Measurements from ENCODE around the gene LCP1. TPM values are rescaled to one million over a fixed set of nuclear protein-coding genes. Genes with fewer than 3 reads are reported as not detected.

The LCP1 gene
- total and polyA plus RNA-seq, 8 donors = 13.5 to 401 (median 20.4) TPM

DNA sequence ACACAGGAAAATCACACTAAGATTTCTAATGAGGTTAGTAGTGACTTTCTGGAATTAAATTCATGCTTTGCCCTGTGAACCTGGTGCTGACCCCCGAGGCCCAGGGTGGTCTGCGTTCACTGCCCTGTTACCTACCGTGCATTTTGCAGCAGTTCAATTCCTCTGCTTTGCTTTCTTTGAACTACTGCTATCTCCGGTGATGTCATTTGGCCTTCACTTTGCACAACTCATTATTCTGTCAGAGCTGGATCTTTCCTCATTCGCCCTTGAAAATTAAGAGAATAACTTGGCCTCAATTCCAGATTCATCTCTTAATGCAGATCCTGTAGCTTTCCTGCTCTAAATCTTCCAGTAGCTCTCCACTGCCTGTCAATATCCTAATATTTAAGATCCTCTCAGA, 21.0 kb upstream of the LCP1 start:
- Histone ChIP-seq H3K27me3 (no peaks in the 10 kb centered on the region), H3K9me3 (no peaks in the 10 kb centered on the region), H3K36me3 (no peaks in the 10 kb centered on the region), H3K27ac (no peak overlapping the region), H3K4me3 (no peak overlapping the region), H3K4me1 (peaks cover 0 to 19% of the 10 kb centered on the region in 2 donors)
- TF ChIP-seq, protein P1, sequence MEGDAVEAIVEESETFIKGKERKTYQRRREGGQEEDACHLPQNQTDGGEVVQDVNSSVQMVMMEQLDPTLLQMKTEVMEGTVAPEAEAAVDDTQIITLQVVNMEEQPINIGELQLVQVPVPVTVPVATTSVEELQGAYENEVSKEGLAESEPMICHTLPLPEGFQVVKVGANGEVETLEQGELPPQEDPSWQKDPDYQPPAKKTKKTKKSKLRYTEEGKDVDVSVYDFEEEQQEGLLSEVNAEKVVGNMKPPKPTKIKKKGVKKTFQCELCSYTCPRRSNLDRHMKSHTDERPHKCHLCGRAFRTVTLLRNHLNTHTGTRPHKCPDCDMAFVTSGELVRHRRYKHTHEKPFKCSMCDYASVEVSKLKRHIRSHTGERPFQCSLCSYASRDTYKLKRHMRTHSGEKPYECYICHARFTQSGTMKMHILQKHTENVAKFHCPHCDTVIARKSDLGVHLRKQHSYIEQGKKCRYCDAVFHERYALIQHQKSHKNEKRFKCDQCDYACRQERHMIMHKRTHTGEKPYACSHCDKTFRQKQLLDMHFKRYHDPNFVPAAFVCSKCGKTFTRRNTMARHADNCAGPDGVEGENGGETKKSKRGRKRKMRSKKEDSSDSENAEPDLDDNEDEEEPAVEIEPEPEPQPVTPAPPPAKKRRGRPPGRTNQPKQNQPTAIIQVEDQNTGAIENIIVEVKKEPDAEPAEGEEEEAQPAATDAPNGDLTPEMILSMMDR (IDR thresholded peaks at IDR 0.05) = no peak
- intact Hi-C loops (cut with DNase I) = no loop called here
- ATAC-seq (no peak), DNase-seq (no peak)

DNA sequence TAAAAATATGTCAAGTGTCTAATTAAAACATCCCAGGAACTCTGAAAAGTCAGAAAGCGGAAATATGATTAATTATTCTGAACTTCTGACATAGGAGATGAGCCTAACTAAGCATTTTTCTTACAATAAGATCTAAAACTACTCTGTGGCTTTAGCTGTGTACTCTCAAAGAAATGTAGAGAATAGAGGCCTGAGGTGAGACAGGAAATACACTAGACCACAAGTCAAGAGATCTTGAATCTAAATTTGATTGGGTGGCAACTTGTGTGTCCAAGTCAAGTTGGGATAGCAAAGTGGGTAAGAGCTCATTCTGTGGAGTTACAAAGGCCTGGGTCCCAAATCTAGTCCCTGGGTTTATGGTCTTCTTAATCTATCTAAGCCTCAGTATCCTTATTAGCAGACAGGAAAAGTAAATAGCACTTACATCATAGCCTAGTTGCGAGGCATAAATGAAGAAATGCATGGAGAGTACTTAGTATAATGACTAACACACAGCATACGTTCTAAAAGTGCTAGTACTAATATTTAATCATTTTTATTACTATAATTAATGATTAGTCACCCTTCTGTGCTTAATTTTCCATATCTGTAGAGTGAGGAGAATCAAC, 20.3 kb upstream of the LCP1 start:
- Histone ChIP-seq H3K4me1 (peaks cover 0 to 22% of the 10 kb centered on the region in 2 donors), H3K27ac (no peak overlapping the region), H3K9me3 (no peaks in the 10 kb centered on the region), H3K27me3 (no peaks in the 10 kb centered on the region), H3K36me3 (no peaks in the 10 kb centered on the region), H3K4me3 (no peak overlapping the region)
- ATAC-seq (peak; percentile 47), DNase-seq (no peak)
- intact Hi-C loops (cut with DNase I) = no loop called here
- TF ChIP-seq, protein P1 (IDR thresholded peaks at IDR 0.05) = no peak

- intact Hi-C loops (cut with DNase I) = no loop called here
- ATAC-seq = no peak
- H3K36me3 ChIP-seq = no peaks in the 10 kb centered on the region
Measured at GRCh38 chr13:46198696-46199193, 16.8 kb upstream of the LCP1 start.

GRCh38 chr13:46197299-46198048, 15.5 kb upstream of the LCP1 start:
- no peaks in the 10 kb centered on the region for H3K9me3 ChIP-seq
- TF ChIP-seq, protein P1 (IDR thresholded peaks at IDR 0.05) = no peak
- H3K36me3 ChIP-seq = no peaks in the 10 kb centered on the region
- H3K4me1 ChIP-seq = peaks cover 0 to 28% of the 10 kb centered on the region in 2 donors
- H3K27ac ChIP-seq = no peak overlapping the region
- H3K4me3 ChIP-seq = no peak overlapping the region
- H3K27me3 ChIP-seq = no peaks in the 10 kb centered on the region
- DNase-seq (no peak), ATAC-seq (no peak)
- intact Hi-C loops (cut with DNase I) = no loop called here

More at GRCh38 chr13:46198696-46199193, 16.8 kb upstream of the LCP1 start:
- TF ChIP-seq, protein P1 (IDR thresholded peaks at IDR 0.05) = no peak
- Histone ChIP-seq H3K27ac (no peak overlapping the region), H3K4me1 (peaks cover 0 to 30% of the 10 kb centered on the region in 2 donors), H3K4me3 (no peak overlapping the region), H3K9me3 (no peaks in the 10 kb centered on the region), H3K27me3 (no peaks in the 10 kb centered on the region)
- no peak for DNase-seq

DNA sequence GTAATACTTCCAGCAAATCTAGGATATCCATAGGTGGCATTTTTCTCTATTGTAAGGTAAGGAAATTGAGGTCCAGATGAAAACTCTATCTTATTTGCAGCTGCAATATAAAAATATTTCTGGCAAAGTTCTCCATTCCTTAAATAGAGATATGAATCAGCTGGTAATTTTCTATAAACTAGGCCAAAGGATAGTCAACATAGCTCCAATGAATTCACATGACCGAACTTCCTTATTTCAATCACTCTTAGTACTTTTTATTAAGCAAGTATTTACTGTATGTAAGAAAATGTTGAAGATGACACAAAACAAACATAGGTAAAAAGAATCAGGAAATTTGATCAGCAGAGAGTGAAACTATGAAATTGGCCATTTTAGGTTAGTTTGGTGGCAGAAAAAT, 13.0 kb upstream of the LCP1 start:
- peak; percentile 29 for ATAC-seq
- intact Hi-C loops (cut with DNase I) = no loop called here
- Histone ChIP-seq H3K27me3 (no peaks in the 10 kb centered on the region), H3K4me1 (peaks cover 0 to 18% of the 10 kb centered on the region in 2 donors), H3K36me3 (no peaks in the 10 kb centered on the region), H3K4me3 (no peak overlapping the region), H3K9me3 (no peaks in the 10 kb centered on the region), H3K27ac (no peak overlapping the region)
- TF ChIP-seq, protein P1 (IDR thresholded peaks at IDR 0.05) = no peak
- DNase-seq = no peak

Measured in left lung (tissue), 10 donors.